Islet of Langerhans (tissue), 1 donor: Measurements from ENCODE around the gene PPFIBP1.
A peak's percentile ranks its signal among the peaks of the same experiment; 100 is the strongest.
"Not testable (repeated sequence)": the region's sequence is repeated elsewhere in the genome, so short reads cannot be mapped to it uniquely, and the experiment has no call there.

ENCODE experiments used
- FAIRE-seq: peaks from one replicate; lab custom pipeline; 2011; peaks lifted over from hg19 to GRCh38; lab: Jason Lieb, UNC

PPFIBP1 gene

GRCh38 chr12:27592548-27592947, 68.5 kb downstream of the PPFIBP1 start:
- no peak for FAIRE-seq

DNA sequence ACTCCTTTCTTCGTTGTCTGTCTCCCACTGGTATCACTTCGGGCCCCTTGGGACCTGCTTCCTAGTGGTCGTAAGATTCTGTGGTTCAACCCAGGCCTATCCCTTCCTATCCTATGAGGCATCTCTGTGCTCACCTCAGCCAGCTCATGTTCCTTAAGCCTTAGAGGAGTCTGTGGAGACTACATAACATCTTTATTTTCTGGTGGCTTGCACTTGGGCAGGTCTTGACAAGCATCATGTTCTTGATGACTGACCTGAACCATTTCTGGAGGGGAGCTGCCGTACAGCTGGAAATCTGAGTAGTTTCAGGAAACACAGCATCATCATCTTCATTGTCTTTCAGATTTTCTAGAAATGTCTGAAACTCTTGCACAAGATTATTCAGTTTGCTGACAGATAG, 69.3 kb downstream of the PPFIBP1 start:
- FAIRE-seq, result no peak

GRCh38 chr12:27595231-27595642, 71.2 kb downstream of the PPFIBP1 start:
- FAIRE-seq, result no peak

- peak; percentile 9 for FAIRE-seq
These were observed 74.9 kb downstream of the PPFIBP1 start for GRCh38 chr12:27598866-27599265.

- not testable (repeated sequence) for FAIRE-seq
These were observed 77.2 kb downstream of the PPFIBP1 start for GRCh38 chr12:27601056-27601828.

GRCh38 chr12:27602516-27602915, 78.5 kb downstream of the PPFIBP1 start:
- FAIRE-seq, result no peak

GRCh38 chr12:27604431-27604830, 80.4 kb downstream of the PPFIBP1 start:
- no peak for FAIRE-seq

DNA sequence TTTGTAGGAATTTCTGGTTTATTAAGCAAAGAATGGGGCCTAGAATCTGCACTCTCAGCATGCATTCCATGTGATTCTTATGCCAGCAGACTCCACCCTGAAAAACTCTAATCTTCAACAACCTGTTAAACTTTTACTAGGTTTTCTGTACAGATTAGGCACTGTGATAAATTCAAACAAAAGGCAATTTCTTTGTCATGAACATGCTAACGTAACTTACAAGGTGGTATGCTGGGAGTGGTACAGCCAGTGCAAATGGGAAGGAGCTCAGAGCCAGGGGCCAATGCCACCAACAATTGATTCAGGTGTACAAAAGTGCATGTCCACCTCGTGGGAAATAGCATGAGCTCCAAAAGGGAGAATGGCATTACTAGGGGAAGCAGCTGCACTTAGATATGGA, 83.0 kb downstream of the PPFIBP1 start:
- FAIRE-seq, result no peak

GRCh38 chr12:27607591-27607990, 83.6 kb downstream of the PPFIBP1 start:
- no peak for FAIRE-seq

DNA sequence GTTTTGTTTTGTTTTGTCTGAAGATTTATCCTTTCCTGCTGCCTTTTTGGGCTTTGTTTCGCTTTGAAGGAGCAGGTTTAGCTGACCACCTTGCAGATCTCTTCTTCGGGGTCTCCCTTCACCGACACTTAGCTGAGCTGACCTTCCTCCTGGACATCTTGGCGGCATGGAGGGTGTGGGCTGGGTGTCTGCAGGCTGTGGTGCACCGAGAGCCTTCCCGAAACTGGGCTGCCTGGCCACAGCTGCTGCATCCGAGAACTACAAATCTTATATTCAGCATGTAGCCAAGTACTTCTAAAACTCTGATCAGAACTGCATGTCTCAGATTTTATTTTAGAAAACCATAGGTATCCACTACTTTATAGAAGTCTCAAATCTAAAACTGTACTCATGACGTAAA, 84.9 kb downstream of the PPFIBP1 start:
- FAIRE-seq, result no peak

DNA sequence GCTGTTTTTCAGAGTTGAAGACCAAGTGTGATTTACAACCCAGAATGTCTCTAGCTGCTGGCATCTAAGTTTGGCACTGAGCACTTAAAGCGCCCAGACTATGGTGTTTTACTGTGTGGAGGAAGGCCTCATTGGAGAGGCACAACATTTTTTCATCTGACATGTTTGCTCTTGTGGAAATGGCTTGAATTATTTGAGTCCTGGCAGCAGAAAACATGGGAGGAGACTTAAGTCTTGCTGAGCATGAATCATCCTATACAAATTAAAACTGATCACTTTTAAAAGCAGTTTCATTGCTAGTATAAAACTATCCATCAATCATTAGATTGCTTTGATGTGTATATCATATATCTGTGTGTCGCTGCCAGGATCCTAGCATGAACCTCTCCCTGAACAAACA, 86.4 kb downstream of the PPFIBP1 start:
- FAIRE-seq, result no peak

- FAIRE-seq, result no peak
These were observed 90.4 kb downstream of the PPFIBP1 start for GRCh38 chr12:27614386-27614785.

- FAIRE-seq, result no peak
These were observed 90.9 kb downstream of the PPFIBP1 start for GRCh38 chr12:27614866-27615265.

DNA sequence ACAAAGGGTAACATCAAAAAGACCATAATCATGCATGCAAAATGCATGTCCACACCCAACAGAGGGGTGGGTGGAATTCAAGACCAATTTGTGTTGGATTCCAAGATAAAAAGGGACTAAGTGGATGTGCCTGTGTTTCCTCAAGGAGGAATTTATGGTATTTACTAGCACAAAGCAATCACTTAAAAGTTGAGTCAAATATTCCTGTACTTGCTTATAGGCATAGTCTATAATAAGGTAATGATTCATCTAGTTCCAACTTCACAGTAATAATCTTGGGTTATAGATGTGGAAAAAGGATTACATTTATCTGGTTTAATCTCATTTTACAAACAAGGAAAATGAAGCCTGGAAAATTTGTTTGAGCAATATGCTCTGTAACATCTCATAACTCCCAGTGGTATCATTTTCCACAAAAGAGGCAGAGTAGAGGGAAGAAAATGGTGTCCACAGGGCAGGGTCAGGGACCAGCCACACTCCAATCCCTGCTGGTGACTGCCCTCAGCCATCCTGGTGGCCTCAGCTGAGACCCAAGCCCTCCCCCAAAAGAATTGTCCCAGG, 91.4 kb downstream of the PPFIBP1 start:
- no peak for FAIRE-seq

GRCh38 chr12:27616356-27617142, 92.5 kb downstream of the PPFIBP1 start:
- no peak for FAIRE-seq

GRCh38 chr12:27618836-27619235, 94.8 kb downstream of the PPFIBP1 start:
- no peak for FAIRE-seq

GRCh38 chr12:27619308-27619707, 95.3 kb downstream of the PPFIBP1 start:
- no peak for FAIRE-seq

- FAIRE-seq, result no peak
These were observed 96.1 kb downstream of the PPFIBP1 start for GRCh38 chr12:27620121-27620520.

DNA sequence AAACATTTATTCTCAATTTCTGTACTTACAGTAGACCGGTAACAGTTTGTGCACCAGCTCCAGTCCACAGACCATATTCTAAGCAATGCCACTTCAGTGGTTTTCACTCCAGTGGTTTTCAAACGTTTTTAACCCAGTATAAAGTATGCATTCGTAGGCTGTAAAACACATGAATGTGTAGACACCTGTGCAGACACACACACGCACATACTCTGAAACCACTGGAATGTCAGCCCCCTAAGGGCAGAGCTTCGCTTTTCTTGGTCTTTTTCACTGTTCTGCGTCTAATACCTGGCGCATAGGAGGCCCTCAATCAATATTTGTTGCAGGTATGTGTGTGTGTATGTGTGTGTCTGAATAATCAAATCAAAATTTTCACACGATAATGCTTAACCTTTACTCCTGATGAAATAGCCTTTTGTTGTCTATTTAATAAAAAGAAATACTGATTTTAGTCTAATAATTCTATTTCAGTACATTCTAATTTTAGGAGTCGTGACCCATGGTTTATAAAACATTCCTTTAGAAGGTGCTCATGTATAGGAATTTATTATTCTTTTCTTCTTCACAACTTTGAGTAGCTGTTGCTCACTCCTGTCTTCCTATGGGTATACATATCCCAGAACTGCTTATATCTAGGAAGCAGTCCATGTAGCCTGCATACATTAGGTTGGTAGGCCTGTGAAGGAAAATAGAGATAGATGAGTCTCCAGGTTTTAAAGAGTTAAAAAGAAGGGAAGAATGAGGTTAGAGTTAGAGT, 98.6 kb downstream of the PPFIBP1 start:
- no peak for FAIRE-seq

DNA sequence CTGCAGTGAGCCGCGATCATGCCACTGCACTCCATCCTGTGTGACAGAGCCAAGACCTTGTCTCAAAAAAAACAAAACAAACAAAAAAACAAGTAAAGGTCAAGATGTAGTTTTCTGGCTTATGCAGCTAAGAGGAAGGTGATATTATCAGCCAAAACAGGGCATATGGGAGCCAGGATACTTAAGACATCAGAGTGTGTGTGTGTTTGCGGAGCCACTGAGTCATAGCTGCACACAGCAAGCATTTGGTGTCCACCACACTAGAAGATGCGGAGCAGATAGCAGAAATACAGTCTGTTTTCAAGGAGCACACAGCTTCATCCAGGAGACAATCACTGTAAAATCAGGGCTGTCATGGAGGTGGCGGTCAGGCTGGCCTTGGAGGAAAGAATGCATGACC, 99.6 kb downstream of the PPFIBP1 start:
- no peak for FAIRE-seq

DNA sequence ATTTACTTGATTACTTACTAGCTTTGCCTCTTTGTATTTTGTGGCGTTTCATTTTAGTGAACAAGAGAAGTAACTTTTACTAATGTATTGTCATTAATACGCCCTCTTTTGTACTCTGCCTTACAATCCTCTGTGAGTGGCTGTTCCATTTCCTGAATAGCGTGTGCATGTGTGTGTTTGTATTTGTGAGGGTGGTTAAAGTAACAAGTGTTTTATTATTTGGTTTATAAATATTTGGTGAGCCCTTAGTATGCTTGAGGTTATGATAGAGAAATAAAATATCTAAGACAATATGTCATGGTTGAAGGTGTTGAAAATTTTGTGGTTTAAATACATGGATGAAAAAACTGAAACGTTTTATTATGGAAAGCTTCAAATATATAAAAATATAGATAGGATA, 100.6 kb downstream of the PPFIBP1 start:
- no peak for FAIRE-seq

DNA sequence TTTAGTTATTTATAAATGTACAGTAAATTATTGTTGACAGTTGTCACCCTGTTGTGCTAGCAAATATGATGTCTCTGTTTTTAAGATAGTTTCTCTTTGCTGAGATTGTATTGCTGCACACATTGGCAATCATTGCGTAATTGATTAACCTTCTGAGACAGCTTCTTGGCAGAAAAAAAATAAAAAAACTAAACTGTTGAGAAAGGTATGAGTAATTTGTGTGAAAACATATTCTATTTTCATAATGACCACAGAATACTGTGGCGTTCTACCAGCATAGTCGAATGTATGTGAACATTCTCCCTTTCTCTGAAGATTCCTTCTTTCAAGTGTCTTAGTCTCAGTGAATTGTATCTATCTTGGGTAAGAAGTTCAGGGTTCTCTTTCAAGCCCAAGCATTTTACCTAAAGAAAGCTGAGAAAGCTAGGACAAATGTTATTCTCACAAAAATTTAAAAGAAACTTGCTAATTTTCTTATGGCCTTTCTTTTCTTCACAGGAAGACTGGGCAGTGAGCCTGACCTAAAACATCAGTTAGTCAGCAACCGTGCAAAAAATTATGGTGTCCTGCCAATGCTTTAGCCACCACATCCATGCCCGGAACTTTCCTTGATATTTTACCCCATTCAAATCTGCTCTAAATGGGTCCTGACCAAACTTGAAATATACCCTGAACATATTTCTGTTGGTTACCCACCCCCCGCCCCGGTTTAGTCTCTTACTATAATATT, 103.3 kb downstream of the PPFIBP1 start:
- FAIRE-seq, result no peak
